GM23248 (cell line): ENCODE data around the gene TTC39A.

ENCODE experiments used
- EZH2 ChIP-seq: fragments of 200-600 bp; sonication (generic); IDR thresholded peaks from 2 replicates; pipeline ENCODE4 v1.6.1; 2018; ENCODE audit warnings: antibody characterized with exemption, mild to moderate bottlenecking; ENCODE audit not compliant: insufficient read depth, poor library complexity, severe bottlenecking
- EZH2phosphoT487 ChIP-seq: fragments of 200-600 bp; sonication (generic); IDR thresholded peaks from 2 replicates; pipeline ENCODE4 v1.6.1; 2018; ENCODE audit warnings: antibody characterized with exemption, moderate library complexity, mild to moderate bottlenecking, low read depth; ENCODE audit not compliant: insufficient read depth

- no peak for TF ChIP-seq EZH2
- no peak for TF ChIP-seq EZH2phosphoT487
Measured at GRCh38 chr1:51287966-51288365, 42.4 kb downstream of the TTC39A start.
